Stomach (tissue), 9 donors: ENCODE measurements around the gene CNST. TPM values are rescaled to one million over a fixed set of nuclear protein-coding genes. Genes with fewer than 3 reads are reported as not detected.

ENCODE experiments used
- DNase-seq, 2 donors: peaks; one replicate each; pipeline versions ENCODE4 v3.0.0 to v3.0.0-alpha.2; 2013 to 2019
- H3K27ac ChIP-seq, 5 donors: fragments of 200-600 bp in 4 of 5; sonication (generic) in 4 of 5; one replicate each; pipeline ENCODE4 v1.5.1; 2013 to 2019; ENCODE audit warnings: mild to moderate bottlenecking in 1 of 5, moderate library complexity in 1 of 5
- H3K27me3 ChIP-seq, 3 donors: fragments of 200-600 bp; sonication (generic); one replicate each; pipeline ENCODE4 v1.5.1; 2017 to 2019; ENCODE audit warnings: mixed run types in 1 of 3
- H3K36me3 ChIP-seq, 4 donors: fragments of 200-600 bp; sonication (generic); 1 replicate in 3 of 4; 2 replicates in 1 of 4; pipeline ENCODE4 v1.5.1; 2016 to 2019
- H3K4me1 ChIP-seq, 4 donors: fragments of 200-600 bp; sonication (generic); one replicate each; pipeline ENCODE4 v1.5.1; 2016 to 2019
- H3K4me3 ChIP-seq, 4 donors: fragments of 200-600 bp; sonication (generic) in 3 of 4; one replicate each; pipeline ENCODE4 v1.5.1; 2016 to 2019; ENCODE audit warnings: mild to moderate bottlenecking in 1 of 4
- H3K9me3 ChIP-seq, 4 donors: fragments of 200-600 bp; sonication (generic); one replicate each; pipeline ENCODE4 v1.5.1; 2016 to 2019
- EP300 ChIP-seq: sonication (generic); formaldehyde crosslinking; IDR thresholded peaks from one replicate; pipeline ENCODE4 v1.6.1; 2017; ENCODE audit warnings: antibody characterized with exemption
- POLR2A ChIP-seq, 4 donors: fragments of 450-650 bp; IDR thresholded peaks; one replicate each; pipeline ENCODE4 v1.6.1; 2016; ENCODE audit warnings: antibody characterized with exemption in 4 of 4, control low read depth in 2 of 4, mild to moderate bottlenecking in 1 of 4, moderate library complexity in 1 of 4
- POLR2AphosphoS5 ChIP-seq, 3 donors: sonication (generic); formaldehyde crosslinking; IDR thresholded peaks; one replicate each; pipeline ENCODE4 v1.6.1; 2016; ENCODE audit warnings: antibody characterized with exemption in 3 of 3
- WGBS, 5 donors: extraction: QIAGEN DNeasy Blood & Tissue Kit in 3 of 5; methylation state at CpG; one replicate each; pipeline versions ENCODE4 v1.1.5 to v1.1.7; 2013 to 2018; 5-methylcytosine and 5-hydroxymethylcytosine counted together
- intact Hi-C: fragments of 100-400 bp; cut with DNase I; formaldehyde crosslinking; loops from one replicate; pipeline ENCODE4 v1.15.1; 2023; ENCODE audit warnings: low total_unique reads
- polyA plus RNA-seq, 3 donors: library from polyadenylated mRNA; stranded (reverse); fragments of 200-250 nt; gene quantifications; one replicate each; pipeline ENCODE4 v1.2.3, GENCODE V29; 2013
- total RNA-seq, 5 donors: library from RNA; depleted of rRNA; stranded (reverse); fragments of >200 nt; gene quantifications; one replicate each; pipeline versions ENCODE4 v1.1.0 to v1.2.3, GENCODE V29; 2014 to 2016
- TF ChIP-seq, protein P1 (sequence below), 7 experiments: fragments of 450-650 bp in 4 of 7; fragments of 200-600 bp in 3 of 7; sonication (generic) in 3 of 7; IDR thresholded peaks; one replicate each; pipeline ENCODE4 v1.5.1; 2016 to 2019; ENCODE audit warnings: antibody characterized with exemption in 7 of 7, control low read depth in 2 of 7, mild to moderate bottlenecking in 1 of 7
- donor health status: healthy with polysubstance abuse.
- donor health status: Bipolar disorder and iron deficiency.
- donor health status: healthy.

CNST gene
- total and polyA plus RNA-seq, 8 donors: 4.5 to 42.8 (median 16.2) TPM

GRCh38 chr1:246573491-246573890 lies 7.2 kb downstream of the CNST start:
- Histone ChIP-seq H3K4me1 (peaks cover 6 to 67% (median 31%) of the 10 kb centered on the region in 4 donors), H3K27ac (peak overlapping the region; percentile 28 to 56 (median 36)), H3K27me3 (no peaks in the 10 kb centered on the region), H3K4me3 (no peak overlapping the region), H3K9me3 (no peaks in the 10 kb centered on the region), H3K36me3 (no peaks in the 10 kb centered on the region)
- no peak for DNase-seq
- TF ChIP-seq EP300: no peak
- TF ChIP-seq POLR2A (IDR thresholded peaks at IDR 0.05): no peak
- TF ChIP-seq, protein P1, sequence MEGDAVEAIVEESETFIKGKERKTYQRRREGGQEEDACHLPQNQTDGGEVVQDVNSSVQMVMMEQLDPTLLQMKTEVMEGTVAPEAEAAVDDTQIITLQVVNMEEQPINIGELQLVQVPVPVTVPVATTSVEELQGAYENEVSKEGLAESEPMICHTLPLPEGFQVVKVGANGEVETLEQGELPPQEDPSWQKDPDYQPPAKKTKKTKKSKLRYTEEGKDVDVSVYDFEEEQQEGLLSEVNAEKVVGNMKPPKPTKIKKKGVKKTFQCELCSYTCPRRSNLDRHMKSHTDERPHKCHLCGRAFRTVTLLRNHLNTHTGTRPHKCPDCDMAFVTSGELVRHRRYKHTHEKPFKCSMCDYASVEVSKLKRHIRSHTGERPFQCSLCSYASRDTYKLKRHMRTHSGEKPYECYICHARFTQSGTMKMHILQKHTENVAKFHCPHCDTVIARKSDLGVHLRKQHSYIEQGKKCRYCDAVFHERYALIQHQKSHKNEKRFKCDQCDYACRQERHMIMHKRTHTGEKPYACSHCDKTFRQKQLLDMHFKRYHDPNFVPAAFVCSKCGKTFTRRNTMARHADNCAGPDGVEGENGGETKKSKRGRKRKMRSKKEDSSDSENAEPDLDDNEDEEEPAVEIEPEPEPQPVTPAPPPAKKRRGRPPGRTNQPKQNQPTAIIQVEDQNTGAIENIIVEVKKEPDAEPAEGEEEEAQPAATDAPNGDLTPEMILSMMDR (IDR thresholded peaks at IDR 0.05): no peak
- TF ChIP-seq POLR2AphosphoS5 (IDR thresholded peaks at IDR 0.05): no peak
- 52 to 80% (median 69%) methylated on average over 6 of the region's 6 CpGs for WGBS, 5 donors
- intact Hi-C loops: no loop called here

GRCh38 chr1:246576709-246577032 lies 10.4 kb downstream of the CNST start:
- 83 to 96% (median 91%) methylated on average over 3 of the region's 3 CpGs for WGBS, 5 donors
- H3K36me3 ChIP-seq: no peaks in the 10 kb centered on the region
- no peaks in the 10 kb centered on the region for H3K9me3 ChIP-seq
- TF ChIP-seq POLR2AphosphoS5 (IDR thresholded peaks at IDR 0.05) (no peak), EP300 (no peak)
- TF ChIP-seq, protein P1 (IDR thresholded peaks at IDR 0.05): no peak
- H3K4me3 ChIP-seq: no peak overlapping the region
- DNase-seq: no peak
- H3K4me1 ChIP-seq: peaks cover 4 to 68% (median 32%) of the 10 kb centered on the region in 4 donors
- peak overlapping the region in 1 of 5 donors; percentile 44 for H3K27ac ChIP-seq
- intact Hi-C loops: no loop called here
- H3K27me3 ChIP-seq: no peaks in the 10 kb centered on the region

DNA sequence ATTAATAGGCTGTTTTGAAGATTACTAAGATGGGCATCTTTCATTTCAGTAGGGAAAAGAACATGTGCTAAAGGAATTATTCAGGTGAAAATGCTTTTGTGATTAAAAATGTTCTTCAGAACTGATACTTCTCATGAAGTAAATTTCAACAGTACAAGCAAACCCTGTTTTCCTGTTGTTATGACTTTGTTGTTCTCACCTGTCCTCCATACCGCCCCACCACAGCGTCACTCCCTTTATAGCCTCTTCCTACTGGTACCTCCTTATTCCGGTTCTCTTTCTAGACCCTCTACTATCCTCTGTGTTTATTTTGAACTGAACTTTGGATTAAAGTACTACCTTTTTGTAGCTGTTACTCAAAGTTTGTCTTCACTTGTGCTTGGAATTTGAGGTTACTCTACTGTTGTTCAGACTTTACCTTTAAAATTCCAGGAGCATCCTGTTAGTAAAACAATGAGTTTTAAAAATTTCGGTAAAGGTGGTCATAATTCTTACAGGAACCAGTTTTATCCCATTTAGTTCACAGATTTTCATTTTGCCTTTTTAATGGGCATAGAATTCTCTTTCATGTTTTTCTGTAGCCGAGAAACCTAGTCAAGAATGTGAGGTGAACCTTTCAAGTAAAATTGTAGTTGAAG lies 10.9 kb downstream of the CNST start:
- Histone ChIP-seq H3K36me3 (no peaks in the 10 kb centered on the region), H3K27me3 (no peaks in the 10 kb centered on the region), H3K27ac (peak overlapping the region in 2 of 5 donors; percentile 30 to 44), H3K9me3 (no peaks in the 10 kb centered on the region), H3K4me3 (no peak overlapping the region), H3K4me1 (peaks cover 4 to 66% (median 33%) of the 10 kb centered on the region in 4 donors)
- DNase-seq: no peak
- intact Hi-C loops: no loop called here
- 71 to 82% (median 80%) methylated on average over 5 of the region's 5 CpGs for WGBS, 5 donors
- TF ChIP-seq POLR2A (IDR thresholded peaks at IDR 0.05): no peak
- TF ChIP-seq POLR2AphosphoS5 (IDR thresholded peaks at IDR 0.05): no peak
- TF ChIP-seq, protein P1 (IDR thresholded peaks at IDR 0.05): no peak
- no peak for TF ChIP-seq EP300

GRCh38 chr1:246577720-246578106 lies 11.5 kb downstream of the CNST start:
- Histone ChIP-seq H3K4me3 (no peak overlapping the region), H3K27ac (peak overlapping the region in 2 of 5 donors; percentile 30 to 44), H3K4me1 (peaks cover 7 to 66% (median 35%) of the 10 kb centered on the region in 4 donors), H3K9me3 (no peaks in the 10 kb centered on the region), H3K27me3 (no peaks in the 10 kb centered on the region), H3K36me3 (no peaks in the 10 kb centered on the region)
- intact Hi-C loops: no loop called here
- DNase-seq: no peak
- no peak for TF ChIP-seq EP300
- WGBS, 5 donors: 42 to 70% (median 64%) methylated on average over 2 of the region's 2 CpGs

DNA sequence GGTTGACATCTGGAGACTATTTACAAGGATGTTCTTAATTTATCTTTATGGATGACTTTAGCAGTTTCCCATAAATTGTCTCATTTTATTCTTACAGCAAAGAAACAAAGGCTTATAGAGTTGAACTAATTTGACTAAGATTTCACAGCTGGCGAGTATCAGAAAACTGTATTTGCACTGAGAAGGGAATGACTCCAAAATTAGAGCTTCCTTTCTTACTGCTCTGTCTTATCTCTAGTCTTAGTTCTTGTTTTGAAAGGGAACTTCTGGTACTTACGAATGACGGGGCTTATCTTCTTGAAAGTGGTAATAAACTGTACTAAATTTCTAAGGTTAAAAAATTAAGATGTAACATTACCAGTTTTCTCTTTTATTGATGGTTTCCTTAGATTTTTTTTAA lies 13.6 kb downstream of the CNST start:
- Histone ChIP-seq H3K9me3 (no peaks in the 10 kb centered on the region), H3K27ac (peak overlapping the region in 3 of 5 donors; percentile 25 to 52 (median 28)), H3K27me3 (no peaks in the 10 kb centered on the region), H3K4me1 (peaks cover 25 to 73% (median 48%) of the 10 kb centered on the region in 4 donors), H3K4me3 (no peak overlapping the region), H3K36me3 (peaks cover 0 to 6% (median 2%) of the 10 kb centered on the region in 4 donors)
- intact Hi-C loops: no loop called here
- WGBS, 5 donors: 13 to 32% (median 26%) methylated on average over 3 of the region's 3 CpGs
- peak in 1 of 2 donors; percentile 44 for DNase-seq
- TF ChIP-seq POLR2A (IDR thresholded peaks at IDR 0.05): no peak
- no peak for TF ChIP-seq EP300
- no peak for TF ChIP-seq POLR2AphosphoS5 (IDR thresholded peaks at IDR 0.05)
- TF ChIP-seq, protein P1 (IDR thresholded peaks at IDR 0.05): no peak
